ENCODE data around the gene ZCCHC7.
"Not testable (repeated sequence)": the region's sequence is repeated elsewhere in the genome, so short reads cannot be mapped to it uniquely, and the experiment has no call there.

ZCCHC7 gene

DNA sequence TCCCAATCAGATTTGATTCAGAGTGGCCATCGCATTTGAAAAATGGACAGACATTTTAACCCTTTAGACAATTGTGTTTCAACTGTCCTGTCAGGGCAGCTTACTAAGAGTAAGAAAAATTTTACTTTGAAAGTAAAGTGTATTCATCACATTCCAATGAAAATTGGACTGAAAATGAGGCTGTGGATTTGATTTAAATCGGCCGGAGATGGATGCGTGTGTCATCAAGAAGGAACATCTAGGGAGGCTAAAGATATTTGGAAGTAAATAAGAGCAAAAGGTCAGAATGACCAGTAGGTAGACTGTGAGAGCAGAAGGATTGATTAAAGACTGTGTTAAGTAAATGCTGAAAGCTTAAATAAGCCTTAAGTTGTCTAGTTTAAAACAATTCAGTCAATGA, 1.5 kb downstream of the ZCCHC7 start:
- DNase-seq: no peak

DNA sequence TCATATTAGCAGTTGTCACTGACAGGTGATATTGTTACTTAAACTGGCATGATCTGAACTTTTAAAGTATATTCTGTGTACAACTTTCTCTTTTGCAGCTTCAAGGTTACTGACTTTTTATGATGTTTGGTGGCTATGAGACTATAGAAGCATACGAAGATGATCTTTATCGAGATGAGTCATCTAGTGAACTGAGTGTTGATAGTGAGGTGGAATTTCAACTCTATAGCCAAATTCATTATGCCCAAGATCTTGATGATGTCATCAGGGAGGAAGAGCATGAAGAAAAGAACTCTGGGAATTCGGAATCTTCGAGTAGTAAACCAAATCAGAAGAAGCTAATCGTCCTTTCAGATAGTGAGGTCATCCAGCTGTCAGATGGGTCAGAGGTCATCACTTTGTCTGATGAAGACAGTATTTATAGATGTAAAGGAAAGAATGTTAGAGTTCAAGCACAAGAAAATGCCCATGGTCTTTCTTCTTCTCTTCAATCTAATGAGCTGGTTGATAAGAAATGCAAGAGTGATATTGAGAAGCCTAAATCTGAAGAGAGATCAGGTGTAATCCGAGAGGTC, 5.9 kb downstream of the ZCCHC7 start:
- DNase-seq: no peak

GRCh38 chr9:37127018-37127417, 6.6 kb downstream of the ZCCHC7 start:
- no peak for DNase-seq

DNA sequence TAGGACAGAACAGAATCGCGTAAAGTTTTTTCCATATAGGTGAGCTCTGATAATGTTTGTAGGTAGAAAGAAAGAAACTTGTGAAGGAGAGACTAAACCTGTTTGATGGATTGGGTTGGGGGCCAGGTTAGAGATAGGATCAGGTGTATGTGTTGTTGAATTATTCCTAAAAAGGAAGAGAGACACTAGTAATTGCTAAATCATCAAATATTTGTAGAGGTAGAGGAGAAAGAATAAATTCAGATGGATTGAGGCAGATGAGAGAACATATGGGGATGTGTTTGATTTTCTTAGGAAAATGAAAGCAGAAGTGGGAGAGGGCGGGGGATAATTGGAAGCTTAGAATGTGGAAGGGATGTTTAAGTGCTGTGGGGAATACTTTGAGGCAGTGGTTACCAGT, 7.7 kb downstream of the ZCCHC7 start:
- DNase-seq: no peak

- no peak for DNase-seq
These were observed 13.8 kb downstream of the ZCCHC7 start for GRCh38 chr9:37134166-37134565.

GRCh38 chr9:37141015-37141414, 20.6 kb downstream of the ZCCHC7 start:
- DNase-seq: no peak

- DNase-seq: no peak
These were observed 24.4 kb downstream of the ZCCHC7 start for GRCh38 chr9:37144762-37145161.

GRCh38 chr9:37146410-37146809, 26.0 kb downstream of the ZCCHC7 start:
- peak in 1 of 5 donors; percentile 54 for DNase-seq

DNA sequence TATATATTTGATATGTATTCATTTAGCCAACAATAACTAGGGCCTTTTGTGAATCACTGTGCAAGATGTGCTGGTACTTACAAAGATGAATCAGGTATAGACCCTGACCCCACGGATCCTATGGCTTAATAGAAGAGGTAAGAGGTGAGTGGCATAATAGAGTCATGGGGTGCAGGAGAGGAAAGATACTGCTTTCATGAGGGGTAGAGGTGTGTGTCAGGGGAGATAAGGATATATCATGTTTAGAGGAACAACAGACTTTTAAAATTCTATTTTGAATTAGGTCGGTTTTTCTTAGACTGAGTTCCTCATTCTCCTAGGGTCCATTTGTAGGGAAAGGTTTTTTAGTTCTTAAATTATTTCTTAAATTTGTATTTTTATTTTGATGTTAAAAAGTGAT, 27.8 kb downstream of the ZCCHC7 start:
- DNase-seq: no peak

DNA sequence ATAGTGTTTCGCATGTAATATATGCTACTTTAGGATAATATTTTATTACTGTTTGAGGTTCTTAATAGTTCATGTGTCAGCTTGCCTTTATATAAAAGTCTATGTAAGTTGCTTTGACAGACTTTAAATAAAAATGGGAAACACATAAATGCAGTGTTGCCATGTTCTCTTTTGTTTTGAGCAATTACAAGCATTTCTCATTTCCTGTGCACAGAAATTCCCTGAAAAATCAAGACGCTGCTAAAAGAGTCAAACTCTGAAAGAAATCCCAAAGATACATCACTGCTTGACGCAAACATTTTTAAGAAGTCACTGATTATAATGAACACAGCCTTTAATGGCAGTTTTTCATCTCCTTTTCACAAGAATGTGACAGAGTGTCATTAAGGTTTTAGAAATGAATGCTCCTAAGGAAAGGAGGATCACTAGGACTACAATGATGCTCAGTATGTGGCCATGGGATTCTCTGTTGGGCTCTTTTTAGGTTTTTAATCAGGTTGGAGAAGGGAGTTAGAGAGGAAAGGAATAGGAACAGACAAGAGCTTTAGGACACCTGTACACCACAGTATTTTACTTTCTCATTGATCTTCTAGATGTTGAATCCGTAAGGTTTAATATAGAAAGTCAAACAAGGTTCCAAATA, 29.4 kb downstream of the ZCCHC7 start:
- DNase-seq: no peak

DNA sequence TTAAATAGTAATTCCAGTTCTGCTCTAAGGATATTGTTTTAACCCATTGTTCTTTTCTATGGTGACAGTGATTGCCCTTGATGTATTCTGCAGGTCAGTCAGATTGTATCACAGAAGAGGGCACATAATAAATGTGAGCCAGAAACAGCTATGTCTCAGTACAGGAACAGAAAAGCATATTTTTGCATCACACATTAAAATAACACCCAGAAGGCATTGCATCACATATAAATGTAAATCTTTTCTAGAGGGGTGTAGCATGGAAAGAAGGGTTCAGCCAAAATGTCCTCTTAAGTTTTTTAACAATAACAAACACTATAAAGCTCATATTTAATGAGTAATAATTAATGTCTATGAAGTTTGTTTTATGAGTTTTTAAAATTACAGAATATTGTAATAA, 30.0 kb downstream of the ZCCHC7 start:
- DNase-seq: no peak

DNA sequence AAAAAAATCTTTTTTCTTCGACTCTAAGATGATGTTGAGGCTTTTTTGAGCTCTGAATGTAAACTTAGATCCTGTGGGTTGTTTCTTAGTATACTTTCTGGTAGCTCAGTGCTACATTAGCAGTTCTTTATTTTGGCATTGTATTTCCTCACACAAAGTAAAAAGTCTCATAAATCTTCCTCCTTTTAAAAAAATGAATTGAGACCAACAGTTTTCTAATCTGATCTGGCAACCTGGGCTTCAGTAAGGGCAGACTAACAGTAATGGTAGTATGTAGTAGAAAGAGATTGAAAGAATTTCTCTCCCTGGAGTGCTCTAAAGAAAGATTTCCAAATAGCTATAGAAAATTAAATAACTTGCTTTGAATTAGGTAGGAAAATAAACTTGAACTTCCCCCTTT, 31.4 kb downstream of the ZCCHC7 start:
- DNase-seq: no peak

DNA sequence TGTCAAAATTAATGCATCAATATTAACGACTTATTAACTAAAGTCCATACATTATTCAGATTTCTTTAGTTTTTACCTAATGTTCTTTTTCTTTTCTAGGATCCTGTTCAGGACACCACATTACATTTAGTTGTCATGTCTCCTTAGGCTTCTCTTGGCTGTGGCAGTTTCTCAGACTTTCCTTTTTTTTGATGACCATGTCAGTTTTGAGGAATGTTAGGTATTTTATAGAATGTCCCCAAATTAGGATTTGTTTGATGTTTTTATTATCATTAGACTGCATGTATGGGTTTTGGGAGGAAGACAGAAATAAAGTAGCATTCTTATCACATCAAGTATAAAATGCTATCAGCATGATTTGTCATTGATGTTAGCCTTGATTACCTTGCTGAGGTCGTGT, 32.0 kb downstream of the ZCCHC7 start:
- DNase-seq: no peak

DNA sequence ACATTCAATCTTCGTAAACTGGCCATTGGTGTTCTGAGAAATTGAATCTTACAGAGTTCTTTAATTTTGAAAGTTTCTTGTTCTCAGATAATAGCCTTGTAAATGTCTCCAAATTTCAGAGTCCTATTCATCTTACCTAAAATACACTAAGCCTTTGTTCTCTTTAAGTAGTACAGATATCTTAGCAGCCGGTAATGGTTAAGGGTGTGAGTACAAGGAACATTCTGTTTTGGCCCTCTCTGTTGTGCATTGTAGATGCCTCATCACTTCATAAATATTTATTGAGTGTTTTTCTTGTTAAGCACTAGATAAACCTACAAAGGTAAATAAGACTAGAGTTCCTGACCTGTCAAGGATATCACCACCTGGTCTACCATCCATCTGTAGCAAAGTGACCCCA, 35.2 kb downstream of the ZCCHC7 start:
- no peak for DNase-seq

- no peak for DNase-seq
These were observed 35.8 kb downstream of the ZCCHC7 start for GRCh38 chr9:37156205-37156604.

GRCh38 chr9:37156781-37157356, 36.5 kb downstream of the ZCCHC7 start:
- peak in 1 of 5 donors; percentile 6 for DNase-seq

- no peak for DNase-seq
These were observed 37.5 kb downstream of the ZCCHC7 start for GRCh38 chr9:37157726-37158377.

DNA sequence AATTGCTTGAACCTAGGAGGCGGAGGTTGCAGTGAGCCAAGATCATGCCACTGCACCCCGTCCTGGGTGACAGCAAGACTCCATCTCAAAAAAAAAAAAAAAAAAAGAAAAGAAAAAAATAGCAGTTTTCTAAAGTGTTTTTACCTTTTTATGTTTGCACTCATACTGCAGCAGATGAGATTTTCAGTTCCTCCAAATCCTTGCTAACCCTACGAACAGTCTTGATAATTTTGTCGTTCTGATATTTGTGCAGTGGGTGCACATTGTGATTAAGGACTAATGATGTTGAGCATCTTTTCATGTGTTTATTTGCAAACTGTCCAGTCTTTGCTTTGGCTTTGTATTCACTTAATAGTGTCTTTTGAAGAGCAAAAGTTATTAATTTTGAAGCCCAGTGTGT, 42.9 kb downstream of the ZCCHC7 start:
- no peak for DNase-seq

DNA sequence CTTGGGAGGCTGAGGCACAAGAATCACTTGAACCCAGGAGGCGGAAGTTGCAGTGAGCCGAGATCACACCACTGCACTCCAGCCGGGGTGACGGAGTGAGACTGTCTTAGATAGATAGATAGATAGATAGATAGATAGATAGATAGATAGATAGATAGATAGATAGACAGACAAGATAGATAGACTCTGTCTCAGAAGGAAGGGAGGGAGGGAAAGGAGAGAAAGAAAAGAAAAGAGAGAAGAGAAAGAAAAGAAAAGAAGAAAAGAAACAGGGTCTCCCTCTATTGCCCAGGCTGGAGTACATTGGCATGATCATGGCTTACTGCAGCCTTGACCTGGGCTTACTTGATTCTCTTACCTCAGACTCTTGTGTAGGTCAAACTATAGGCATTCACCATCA, 44.0 kb downstream of the ZCCHC7 start:
- DNase-seq: not testable (repeated sequence)

GRCh38 chr9:37165644-37166043, 45.3 kb downstream of the ZCCHC7 start:
- DNase-seq: no peak

- DNase-seq: no peak
These were observed 47.2 kb downstream of the ZCCHC7 start for GRCh38 chr9:37167456-37168047.

GRCh38 chr9:37172557-37172956, 52.2 kb downstream of the ZCCHC7 start:
- no peak for DNase-seq

GRCh38 chr9:37174247-37174646, 53.9 kb downstream of the ZCCHC7 start:
- DNase-seq: no peak

DNA sequence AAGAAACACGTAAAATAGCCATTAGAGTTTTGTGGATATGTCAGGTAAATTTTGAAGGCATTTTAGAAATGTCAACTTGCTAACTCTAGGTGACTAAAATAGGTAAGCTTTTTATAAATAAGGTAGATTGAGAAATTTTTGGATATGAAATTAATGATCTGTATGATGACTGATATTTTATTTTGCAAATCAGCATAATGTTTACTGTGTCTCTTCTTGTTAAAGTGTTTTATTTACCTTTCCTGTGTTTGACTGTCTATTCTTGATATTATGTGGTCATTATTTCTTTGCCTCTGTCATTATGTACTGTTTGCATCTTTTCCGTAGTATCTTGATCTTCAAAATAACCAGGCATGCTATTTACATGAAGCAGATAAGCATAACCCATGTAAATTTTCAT, 58.4 kb downstream of the ZCCHC7 start:
- no peak for DNase-seq
